NCI-H128 (cell line): ENCODE data around the gene SCT.
"Not testable (repeated sequence)": the region's sequence is repeated elsewhere in the genome, so short reads cannot be mapped to it uniquely, and the experiment has no call there.

ENCODE experiments used
- DNase-seq: peaks from one replicate; lab custom pipeline; 2025; ENCODE audit not compliant: unreplicated experiment; lab: John Stamatoyannopoulos, UW

The SCT gene, protein sequence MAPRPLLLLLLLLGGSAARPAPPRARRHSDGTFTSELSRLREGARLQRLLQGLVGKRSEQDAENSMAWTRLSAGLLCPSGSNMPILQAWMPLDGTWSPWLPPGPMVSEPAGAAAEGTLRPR

DNA sequence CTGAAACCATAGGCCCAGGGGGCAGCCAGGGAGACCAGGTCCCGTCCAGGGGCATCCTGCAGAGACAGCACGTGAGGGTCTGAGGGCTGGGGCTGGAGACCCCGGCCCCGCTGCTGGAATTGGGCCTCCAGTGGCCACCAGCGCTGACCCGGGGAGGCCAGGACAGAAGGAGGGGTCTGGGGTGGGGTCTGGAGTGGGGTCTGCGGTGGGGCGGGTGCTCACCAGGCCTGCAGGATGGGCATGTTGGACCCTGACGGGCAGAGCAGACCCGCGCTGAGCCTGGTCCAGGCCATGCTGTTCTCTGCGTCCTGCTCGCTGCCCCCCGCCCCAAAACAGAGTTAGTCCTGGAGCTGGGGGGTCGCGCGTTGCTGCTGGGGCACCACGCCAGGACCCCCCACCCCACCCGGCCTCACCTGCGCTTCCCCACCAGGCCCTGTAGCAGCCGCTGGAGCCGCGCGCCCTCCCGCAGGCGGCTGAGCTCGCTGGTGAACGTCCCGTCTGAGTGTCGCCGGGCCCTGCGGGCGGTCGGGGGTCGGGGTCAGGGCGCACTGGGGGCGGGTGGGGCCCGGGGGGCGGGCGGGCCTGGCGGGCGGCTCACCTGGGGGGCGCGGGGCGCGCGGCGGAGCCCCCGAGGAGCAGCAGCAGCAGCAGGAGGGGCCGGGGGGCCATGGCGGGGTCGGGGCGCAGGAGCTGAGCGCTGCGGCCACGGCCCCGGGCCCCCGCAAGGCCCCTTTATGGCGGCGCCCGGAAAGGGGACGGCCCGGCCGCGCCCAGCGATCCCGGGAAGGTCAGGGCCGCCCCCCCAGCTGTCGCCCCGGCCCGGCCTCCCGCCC lies at the start of gene SCT:
Gene SCT (minus strand): TSS at position 707 of the 833 bp plus-strand sequence. CDS start 38 bp downstream, at position 669.
- DNase-seq, result no peak

DNA sequence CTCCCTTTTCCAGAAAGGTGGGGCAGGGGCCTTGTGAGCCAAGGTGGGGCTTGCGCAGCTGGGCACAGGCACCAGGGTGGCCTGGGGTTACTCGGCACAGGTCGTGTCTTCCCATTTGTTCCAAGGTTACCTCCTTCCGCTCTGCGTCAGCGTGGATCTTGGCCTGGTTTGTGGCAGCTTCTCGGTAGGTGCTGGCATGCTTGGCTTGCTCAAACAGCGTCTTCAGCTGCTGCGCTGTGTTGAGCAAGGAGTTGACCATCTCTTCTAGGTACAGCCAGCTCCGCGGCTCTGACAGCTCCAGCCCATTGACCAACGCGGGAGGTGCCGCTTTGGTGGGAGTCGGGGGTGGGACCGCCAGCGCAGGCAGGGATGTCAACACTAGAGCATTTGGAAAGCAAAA lies 47.4 kb upstream of the SCT start:
- DNase-seq, result no peak

DNA sequence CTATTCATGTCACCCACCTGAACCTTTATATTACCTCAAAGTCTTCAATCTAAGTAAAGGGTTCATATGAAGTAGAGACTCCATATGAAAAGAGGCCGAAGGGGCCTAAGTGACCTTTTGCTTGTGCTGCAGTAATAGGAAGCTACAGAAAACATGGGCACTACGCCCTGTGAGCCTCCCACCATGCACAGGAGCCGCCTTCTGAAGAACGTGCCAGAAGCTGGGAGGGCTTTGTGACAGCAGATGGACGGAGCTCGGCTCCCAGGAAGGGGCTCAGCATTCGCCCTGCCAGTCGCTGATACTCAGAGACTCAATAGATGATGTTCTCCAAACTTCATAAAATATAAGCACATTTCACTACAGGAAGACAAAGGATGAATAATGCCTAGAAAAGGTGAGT lies 46.9 kb upstream of the SCT start:
- no peak for DNase-seq

DNA sequence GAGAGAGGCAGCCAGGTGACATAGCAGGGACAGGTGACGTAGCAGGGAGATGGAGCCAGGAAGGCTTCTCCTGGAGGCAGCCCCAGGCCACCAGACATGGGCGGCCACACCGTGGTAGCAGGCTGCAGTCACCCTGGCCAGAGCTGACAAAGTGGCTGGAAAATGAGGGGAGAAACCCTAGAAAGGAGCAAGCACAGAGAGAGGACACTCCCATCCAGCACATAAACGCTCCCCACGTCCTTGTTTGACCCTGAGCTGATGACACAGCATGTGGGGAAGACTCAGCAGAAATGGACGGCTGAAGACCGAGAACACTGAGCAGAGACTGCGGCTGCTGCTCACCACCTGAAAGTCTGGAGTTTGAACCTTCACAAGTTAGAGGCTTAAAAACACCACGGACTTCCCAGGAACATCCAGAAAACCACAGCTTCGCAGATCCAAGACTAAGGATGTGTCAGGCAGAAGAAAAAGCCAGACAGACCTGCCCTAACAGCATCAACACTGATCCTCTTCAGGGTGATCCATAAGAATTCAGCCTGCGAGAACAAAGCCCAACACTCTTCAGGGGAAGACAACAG lies 38.8 kb upstream of the SCT start:
- no peak for DNase-seq

DNA sequence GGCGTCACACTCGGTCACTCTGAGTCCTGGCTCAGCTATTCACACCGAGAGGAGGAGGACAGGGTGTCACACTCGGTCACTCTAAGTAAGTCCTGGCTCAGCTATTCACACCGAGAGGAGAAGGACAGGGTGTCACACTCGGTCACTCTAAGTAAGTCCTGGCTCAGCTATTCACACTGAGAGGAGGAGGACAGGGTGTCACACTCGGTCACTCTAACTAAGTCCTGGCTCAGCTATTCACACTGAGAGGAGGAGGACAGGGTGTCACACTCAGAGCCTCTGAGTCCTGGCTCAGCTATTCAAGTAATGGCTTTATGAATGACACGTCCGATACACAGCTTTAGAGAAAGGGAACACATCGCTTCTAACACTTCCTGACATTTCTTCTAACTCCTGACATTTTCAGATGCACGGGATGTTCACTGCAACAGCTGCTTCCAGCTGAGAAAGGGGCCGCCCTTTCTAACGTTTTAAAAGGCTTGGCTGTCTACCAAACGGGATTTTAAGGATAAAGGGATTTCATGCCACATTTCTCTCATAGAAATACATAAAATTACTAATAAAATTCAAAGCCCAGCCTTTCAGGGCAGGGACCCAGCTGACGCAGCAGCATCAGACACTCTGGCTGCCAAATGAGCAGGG lies 38.2 kb upstream of the SCT start:
- no peak for DNase-seq

DNA sequence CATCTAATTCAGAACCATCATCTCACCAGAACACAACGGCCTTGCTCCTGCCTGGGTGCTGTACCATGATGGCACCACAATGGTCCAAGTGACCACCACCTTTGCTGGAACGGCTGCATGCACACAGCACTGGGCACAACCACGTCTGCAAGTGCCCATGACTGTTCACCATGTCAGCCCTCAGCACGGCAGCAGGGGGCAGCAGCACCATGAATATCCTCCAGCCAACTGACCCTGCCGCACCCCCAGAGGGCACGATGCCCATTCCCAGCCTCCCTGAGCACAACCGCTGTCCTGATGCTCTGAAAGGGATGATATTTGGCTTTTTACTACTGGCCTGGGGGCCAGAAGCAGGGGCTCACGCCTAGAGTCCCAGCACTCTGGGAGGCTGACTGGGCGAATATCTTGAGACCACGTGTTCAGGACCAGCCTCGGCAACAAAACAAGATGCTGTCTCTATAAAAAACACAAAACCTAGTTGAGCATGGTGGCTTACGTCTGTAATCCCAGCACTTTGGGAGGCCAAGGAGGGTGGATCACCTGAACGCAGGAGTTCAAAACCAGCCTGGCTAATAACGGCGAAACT lies 35.8 kb upstream of the SCT start:
- no peak for DNase-seq

DNA sequence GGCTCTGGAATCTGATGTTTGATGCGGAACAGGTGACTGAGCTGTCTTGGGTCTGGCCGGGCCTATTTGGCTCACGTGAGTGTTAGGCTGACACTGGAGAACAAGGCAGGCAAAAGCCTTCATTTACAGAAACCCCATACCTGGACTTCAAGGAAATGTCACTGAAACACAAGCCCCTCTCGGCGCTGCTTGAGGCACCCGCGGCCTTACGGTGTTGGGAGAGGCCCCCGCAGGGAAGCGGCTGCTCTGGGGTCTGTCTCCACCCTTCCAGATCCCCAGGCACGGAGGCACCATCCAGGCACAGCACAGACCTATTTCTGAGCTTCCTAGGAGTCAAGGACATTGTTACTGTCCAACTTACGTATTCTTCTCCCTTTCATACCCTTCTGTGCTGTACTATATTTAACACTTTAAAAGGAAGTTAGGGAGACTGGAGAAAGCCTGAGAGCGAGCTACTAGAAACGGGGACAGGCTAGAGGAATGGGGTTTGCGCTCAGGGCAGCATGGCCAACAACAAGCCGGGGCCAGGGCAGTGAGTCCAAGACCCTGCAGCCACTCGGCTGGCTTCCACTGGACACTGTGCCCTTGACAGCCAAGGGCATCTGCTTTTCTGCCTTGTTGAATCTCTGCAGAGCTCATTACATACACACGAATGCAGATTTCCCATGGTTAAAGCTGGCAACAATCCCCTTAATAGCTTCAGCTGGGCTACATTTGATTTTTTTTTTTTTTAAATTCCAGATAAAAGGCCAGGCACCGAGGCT lies 33.9 kb upstream of the SCT start:
- no peak for DNase-seq

DNA sequence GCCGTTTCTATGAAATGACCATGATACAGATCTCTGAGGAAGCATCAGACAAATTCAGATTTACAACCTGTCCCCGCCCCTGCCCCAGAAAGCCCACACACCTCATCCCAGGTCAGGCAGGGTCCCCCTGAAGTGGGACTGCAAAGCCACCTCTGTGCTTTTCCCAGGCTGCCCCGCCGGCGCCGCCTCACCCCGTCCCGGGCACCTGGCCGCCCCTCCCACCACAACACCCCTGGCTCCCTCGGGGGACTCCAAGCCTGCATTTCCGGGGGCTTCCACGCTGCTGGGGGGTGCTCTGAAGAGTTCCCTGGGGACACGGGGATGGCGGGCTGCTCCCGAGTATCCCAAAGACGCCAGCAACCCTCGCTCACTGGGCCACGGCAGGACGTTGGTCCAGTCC lies 33.3 kb upstream of the SCT start:
- no peak for DNase-seq

DNA sequence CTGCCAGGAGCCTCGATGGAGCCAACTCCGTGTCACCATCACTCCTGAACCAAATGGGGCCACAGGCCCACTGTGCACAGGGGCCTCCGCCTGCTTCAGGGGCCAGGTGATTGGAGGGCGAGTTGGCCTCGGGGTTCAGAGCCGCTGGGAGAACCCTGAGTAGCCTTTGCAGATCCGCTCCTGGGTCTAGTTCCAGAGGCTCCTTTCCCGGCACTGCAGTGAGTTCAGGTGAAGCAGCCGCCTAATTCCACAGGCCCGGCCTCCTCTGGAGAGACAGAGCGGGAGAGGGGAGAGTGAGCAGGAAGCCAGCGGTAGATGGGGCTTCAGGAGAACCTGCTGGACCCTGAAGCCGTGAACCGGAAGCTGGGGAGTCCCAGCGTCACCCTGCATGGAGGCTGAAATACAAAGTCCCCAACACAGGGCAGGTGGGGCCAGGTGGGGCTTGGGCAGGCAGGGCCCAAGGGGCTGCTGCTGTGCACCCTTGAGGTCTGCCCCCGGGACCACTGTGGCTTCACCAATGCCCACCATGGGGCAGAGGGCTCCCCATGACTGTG lies 32.6 kb upstream of the SCT start:
- no peak for DNase-seq

DNA sequence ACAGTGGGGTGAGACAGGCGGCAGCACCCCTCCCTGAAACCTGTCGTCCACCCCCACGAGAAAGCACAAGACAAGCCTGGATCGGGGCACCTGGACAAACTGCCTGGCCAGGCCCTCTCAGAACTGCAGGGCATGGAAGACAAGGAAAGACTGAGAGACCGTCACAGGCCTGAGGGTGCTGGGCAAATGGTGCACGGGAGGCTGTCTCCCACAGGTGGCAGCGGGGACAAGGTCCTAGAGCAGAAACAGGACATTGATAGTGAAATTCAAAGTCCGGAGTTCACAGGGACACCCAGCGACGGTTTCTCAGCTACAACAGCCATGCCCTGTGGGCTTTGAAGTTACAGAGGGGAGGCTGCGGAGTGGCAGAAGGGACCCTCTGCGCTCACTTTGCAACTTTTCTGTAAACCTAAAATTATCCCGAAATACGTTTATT lies 30.7 kb upstream of the SCT start:
- no peak for DNase-seq

DNA sequence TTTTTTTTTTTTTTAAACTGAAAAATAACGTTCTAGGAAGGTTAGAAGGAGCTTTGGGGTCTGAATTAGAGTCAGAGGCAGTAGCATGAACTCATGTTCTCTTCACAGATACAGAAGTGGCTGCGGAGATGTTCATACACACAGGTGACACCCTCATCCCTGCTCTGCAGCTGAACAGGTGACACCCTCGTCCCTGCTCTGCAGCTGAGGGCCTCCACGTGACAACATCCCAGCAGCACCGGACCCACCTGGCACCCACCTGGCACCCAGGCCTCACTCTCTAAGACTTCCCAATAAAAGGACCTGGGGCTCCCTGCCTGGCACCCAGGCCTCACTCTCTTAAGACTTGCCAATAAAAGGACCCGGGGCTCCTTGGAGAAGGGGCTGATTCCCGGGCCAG lies 29.9 kb upstream of the SCT start:
- DNase-seq, result no peak

DNA sequence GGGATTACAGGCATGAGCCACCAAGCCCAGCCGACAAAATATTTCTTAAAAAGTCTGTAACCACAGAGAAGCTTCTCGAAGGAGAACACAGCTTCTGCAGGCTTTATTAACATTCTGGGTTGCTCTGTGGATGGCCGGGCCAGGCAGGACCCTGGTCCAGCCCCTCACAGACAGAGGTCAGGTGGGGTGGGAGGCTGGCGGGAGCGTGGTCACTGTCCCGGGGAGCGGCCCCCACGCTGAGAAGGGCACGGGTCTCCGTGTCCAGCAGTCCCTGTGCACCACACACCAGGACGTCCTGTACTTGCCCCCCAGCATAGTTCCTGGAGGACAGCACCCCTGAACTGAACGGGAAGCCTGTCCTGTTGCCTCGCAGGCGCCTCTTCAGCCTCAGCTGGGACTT lies 29.4 kb upstream of the SCT start:
- DNase-seq, result no peak

DNA sequence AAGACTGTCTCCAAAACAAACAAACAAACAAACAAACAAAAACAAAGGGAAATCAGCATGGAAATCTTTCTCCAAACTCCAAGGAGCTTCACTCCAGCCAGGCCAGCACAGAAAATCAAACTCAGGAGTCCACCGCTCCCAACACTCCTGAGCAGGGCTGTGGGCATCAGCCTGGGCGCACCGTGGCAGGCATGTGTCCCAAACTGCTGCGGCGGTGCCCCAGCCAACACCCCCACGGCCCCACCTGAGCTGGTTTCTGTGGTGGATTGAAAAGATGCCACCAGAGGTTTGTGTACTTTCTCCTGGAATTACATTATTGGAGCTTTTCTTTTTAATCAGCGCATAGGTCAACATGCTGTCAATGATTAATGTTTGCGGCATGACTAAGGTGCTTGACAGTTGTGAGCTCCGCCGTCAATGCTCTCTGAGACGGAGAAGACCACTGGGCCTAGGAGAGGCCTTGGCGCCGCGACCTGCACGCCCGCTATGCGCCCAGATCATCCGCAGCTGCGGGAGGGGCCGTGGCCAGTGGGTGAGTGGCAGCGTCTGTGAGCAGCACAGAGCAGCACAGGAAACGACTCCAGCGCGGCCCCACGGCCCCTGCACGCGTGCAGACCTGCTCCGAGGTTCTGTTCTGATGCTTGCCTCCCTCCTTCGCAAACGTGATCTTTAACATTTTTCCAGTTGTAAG lies 28.2 kb upstream of the SCT start:
- DNase-seq, result no peak

DNA sequence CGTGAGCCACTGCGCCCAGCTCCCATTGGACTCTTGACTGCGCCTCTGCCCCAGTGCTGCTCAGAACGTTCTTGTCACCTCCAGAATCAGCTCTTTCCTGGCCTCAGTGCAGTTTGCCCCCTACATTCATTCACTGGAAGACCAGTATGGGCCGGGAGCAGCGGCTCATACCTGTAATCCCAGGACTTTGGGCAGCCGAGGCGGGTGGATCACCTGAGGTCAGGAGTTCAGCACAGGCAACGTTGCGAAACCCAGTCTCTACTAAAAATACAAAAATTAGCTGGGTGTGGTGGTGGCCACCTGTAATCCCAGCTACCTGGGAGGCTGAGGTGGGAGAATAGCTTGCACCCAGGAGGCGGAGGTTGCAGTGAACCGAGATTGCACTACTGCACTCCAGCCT lies 27.5 kb upstream of the SCT start:
- DNase-seq, result not testable (repeated sequence)

DNA sequence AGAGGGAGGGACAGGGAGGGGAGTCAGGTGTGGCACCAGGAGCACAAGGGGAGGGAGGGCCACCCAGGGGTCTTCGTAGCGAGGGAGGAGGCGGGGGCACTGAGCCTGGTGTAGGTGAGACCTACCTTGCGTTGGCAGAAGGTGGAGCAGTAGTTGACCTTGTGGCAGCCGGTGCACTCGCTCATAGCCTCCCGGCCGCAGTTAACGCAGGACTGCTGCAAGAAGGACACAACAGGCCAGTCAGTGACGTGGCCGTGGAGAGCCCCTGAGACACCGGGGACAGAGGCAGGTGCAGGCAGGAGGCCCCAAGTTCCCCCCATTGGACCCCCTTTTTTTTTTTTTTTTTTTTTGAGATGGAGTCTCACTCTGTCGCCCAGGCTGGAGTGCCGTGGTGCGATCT lies 26.9 kb upstream of the SCT start:
- no peak for DNase-seq

DNA sequence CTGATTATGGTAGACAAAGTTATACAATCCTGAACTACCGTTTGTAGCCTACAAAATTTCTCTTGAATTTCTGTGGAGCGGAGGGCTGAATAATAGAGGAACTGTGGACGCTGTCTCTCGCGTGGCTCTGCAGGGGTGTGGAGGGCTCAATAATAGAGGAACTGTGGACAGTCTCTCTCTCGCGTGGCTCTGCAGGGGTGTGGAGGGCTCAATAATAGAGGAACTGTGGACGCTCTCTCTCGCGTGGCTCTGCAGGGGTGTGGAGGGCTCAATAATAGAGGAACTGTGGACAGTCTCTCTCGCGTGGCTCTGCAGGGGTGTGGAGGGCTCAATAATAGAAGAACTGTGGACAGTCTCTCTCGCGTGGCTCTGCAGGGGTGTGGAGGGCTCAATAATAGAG lies 26.2 kb upstream of the SCT start:
- not testable (repeated sequence) for DNase-seq

DNA sequence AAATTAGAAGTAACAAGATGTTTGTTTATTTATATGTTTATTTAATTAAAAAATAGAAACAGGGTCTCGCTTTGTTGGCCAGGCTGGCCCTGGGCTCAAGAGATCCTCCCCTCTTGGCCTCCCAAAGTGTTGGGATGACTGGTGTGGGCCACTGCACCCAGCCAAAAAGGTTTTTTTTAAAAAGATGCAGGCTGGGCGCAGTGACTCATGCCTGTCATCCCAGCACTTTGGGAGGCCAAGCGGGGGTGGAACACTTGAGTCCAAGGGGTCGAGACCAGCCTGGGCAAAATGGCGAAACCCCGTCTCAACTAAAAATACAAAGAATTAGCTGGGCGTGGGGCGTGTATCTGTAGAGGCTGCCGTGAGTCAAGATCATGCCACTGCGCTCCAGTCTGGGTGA lies 23.5 kb upstream of the SCT start:
- no peak for DNase-seq

DNA sequence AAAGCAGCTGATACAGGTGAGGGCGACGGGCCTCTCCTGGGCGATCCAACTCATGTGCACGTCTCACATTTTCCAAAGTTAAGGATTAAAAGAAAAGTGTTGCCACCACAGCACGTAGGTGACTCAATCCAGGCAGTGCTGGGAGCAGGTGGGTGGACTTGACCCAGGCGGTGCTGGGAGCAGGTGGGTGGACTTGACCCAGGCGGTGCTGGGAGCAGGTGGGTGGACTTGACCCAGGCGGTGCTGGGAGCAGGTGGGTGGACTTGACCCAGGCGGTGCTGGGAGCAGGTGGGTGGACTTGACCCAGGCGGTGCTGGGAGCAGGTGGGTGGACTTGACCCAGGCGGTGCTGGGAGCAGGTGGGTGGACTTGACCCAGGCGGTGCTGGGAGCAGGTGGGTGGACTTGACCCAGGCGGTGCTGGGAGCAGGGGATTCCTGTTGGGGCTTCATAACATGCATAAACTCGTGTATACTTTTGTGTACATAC lies 20.7 kb upstream of the SCT start:
- not testable (repeated sequence) for DNase-seq

DNA sequence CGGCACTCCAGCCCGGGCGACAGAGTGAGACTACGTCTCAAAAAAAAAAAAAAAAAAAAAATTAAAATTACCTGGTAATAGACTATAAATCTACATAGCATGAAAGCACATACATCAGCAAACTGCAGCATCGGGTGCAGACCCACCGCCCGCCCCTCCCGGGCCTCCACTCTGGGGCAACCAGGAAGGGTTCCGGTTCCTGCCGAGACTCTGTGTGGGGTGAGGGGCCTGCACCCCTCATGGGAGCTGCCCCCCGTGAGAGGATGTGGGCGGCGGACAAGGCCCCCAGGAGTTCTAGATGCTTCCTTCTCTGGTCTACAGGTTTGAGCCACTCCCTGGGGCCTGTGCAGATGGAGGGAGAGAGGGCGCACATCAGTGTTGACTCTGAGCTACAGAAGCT lies 19.2 kb upstream of the SCT start:
- no peak for DNase-seq

DNA sequence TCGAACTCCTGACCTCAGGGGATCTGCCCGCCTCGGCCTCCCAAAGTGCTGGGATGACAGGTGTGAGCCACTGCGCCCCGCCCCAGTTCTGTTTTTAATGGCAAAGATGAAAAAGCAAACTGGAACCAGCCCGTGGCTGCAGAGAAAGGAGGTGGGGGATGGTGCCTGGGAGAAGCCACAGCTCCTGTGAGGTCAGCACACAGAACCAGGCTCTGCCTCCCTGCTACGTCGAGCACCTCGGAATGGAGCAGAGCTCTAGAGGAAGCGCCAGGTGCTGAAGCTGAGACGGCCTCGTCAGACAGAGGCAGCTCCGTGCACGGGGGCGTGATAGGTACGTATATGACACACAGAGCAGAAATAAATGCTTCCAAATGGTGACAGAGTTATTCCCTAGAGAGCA lies 18.6 kb upstream of the SCT start:
- no peak for DNase-seq
